Fibroblast of pulmonary artery (primary cell): ENCODE measurements around the gene RAB7A.
A peak's percentile ranks its signal among the peaks of the same experiment; 100 is the strongest.

Source experiments
- DNase-seq: peaks from one replicate; pipeline ENCODE4 v3.0.0-alpha.2; 2010; ENCODE audit warnings: low read depth
- H3K4me3 ChIP-seq: replicated peaks from 2 replicates; pipeline ENCODE4 v1.5.1; 2011; ENCODE audit warnings: low read depth, mild to moderate bottlenecking, control low read depth, low read length, moderate library complexity
- CTCF ChIP-seq: IDR thresholded peaks from 2 replicates; pipeline ENCODE4 v1.5.1; 2011; ENCODE audit warnings: mild to moderate bottlenecking, control low read depth, low read length, inconsistent platforms; ENCODE audit errors: missing control alignments

The RAB7A gene

GRCh38 chr3:128859630-128860029 is 133.6 kb downstream of the RAB7A start:
- DNase-seq = no peak
- TF ChIP-seq CTCF = no peak
- H3K4me3 ChIP-seq = no peak overlapping the region

GRCh38 chr3:128861491-128861890 is 135.5 kb downstream of the RAB7A start:
- no peak for DNase-seq
- no peak for TF ChIP-seq CTCF
- no peak overlapping the region for H3K4me3 ChIP-seq

GRCh38 chr3:128863560-128863959 is 137.6 kb downstream of the RAB7A start:
- DNase-seq = no peak
- peak; percentile 25 for TF ChIP-seq CTCF
- H3K4me3 ChIP-seq = no peak overlapping the region
